DMS53 treated with DMSO at 0.1 percent for 48 hours (cell line): ENCODE results near the gene LPIN1.

Source experiments
- DNase-seq: peaks from one replicate; lab custom pipeline; 2025; ENCODE audit not compliant: unreplicated experiment; lab: John Stamatoyannopoulos, UW

Gene LPIN1

GRCh38 chr2:11761259-11761658 lies 14.8 kb downstream of the LPIN1 start:
- DNase-seq = no peak

- DNase-seq = no peak
Observed at GRCh38 chr2:11762031-11762430, 15.6 kb downstream of the LPIN1 start.

GRCh38 chr2:11762799-11763461 lies 16.5 kb downstream of the LPIN1 start:
- DNase-seq = no peak

DNA sequence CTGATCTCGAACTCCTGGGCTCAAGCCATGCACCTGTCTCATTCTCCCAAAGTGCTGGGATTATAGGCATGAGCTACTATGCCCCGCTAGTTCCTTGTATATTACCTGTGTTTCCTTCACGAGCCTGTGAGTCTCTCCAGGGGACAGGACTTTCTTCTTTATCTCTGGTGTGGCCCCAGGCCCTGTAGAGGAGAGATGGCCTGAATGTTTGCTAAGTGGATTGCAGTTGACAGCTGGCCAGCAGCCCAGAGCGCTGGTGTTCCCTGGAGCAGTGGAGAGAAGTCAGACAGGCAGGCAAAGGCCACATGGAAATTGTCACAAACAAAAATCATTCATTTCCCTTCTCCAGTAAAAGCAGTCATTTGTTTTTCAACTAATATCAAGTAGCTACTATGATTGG lies 17.9 kb downstream of the LPIN1 start:
- DNase-seq = no peak

DNA sequence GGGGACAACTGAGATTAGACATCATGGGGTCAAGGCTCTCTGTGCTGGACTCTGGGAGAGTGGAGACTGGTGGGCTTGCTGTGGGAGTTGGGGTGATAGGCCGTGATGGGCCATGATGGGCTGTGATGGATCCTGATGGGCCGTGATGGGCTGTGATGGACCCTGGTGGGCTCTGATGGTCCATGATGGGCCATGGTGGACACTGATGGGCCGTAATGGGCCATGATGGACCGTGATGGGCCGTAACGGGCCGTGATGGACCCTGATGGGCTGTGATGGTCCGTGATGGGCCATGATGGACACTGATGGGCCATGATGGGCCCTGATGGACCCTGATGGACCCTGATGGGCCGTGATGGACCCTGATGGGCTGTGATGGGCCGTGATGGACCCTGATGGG lies 18.5 kb downstream of the LPIN1 start:
- no peak for DNase-seq

DNA sequence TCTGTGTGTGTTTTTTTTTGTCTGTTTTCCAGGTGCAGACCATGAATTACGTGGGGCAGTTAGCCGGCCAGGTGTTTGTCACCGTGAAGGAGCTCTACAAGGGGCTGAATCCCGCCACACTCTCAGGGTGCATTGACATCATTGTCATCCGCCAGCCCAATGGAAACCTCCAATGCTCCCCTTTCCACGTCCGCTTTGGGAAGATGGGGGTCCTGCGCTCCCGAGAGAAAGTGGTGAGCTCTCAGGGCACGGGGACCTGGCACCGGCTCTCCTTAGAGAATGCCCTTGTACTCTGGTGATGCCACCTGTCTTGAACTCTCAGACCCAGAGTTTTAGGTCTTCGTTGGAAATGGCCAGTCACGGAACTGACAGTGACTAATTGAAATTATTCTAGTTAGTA lies 19.1 kb downstream of the LPIN1 start:
- no peak for DNase-seq

- DNase-seq = no peak
Observed at GRCh38 chr2:11766016-11766415, 19.6 kb downstream of the LPIN1 start.

DNA sequence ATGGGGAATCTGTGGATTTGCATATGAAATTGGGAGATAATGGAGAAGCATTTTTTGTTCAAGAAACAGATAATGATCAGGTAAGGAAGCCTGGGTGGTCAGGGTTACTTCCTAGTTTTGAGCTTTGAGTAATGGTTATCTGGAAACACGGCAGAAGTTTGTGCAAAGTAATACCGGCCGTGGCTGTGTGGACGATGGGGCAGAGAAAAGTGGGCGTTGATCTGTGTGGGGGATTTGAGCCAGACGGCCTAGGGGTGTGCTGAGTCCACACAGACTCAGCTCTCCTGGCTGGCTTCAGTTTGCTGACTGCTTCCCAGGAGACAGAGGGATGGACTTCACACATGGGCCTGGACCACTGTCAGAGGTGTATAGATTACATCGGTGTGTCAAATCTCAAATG lies 21.3 kb downstream of the LPIN1 start:
- no peak for DNase-seq

DNA sequence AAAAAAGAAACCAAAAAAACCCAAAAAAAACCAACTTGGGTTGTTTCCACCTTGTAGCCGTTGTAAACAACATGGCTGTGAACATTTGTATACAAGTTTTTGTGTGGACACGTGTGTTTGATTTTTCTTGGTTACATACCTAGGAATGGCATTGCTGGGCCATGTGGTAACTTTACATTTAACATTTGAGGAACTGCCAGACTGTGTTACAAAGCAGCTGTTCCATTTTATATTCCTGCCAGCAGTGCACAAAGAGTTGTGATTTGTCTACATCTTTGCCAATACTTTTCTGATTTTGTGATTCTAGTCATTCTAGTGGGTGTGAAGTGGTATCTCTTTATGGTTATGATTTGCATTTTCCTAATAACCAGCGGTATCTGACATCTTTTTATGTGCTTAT lies 22.5 kb downstream of the LPIN1 start:
- no peak for DNase-seq

- no peak for DNase-seq
Observed at GRCh38 chr2:11769516-11769915, 23.1 kb downstream of the LPIN1 start.

DNA sequence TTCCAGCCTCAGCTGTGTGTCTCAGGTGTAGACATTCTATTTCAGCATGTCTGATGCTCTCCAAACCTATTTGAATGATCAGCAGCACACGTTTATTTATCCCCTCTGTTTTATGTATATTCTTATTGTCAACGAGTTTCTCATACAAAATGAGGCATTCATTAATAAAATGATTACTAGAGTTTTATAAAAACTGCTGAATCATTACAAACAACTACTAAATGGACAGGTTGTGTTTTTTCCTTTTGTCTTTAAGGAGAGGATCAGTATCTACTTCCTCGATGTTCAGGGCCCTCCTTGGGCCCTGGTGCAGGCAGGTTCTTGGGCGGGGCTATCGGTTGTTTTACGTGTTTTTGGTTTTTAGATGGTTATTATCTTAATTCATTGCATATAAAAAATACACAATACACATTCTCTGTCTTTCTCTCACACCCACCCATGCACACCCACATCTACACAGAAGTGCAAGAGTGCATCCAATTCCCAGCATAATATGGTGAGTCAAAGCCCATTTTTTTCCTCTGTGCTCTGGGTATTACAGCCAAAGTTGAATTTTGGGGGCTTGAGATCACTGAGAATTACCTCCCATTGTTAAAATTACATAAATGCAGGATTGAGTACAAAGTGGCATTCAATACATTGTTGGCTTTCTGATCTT lies 24.2 kb downstream of the LPIN1 start:
- no peak for DNase-seq

GRCh38 chr2:11771971-11772615 lies 25.7 kb downstream of the LPIN1 start:
- no peak for DNase-seq

GRCh38 chr2:11773111-11773510 lies 26.7 kb downstream of the LPIN1 start:
- DNase-seq = no peak

- DNase-seq = no peak
Observed at GRCh38 chr2:11773747-11774525, 27.5 kb downstream of the LPIN1 start.

DNA sequence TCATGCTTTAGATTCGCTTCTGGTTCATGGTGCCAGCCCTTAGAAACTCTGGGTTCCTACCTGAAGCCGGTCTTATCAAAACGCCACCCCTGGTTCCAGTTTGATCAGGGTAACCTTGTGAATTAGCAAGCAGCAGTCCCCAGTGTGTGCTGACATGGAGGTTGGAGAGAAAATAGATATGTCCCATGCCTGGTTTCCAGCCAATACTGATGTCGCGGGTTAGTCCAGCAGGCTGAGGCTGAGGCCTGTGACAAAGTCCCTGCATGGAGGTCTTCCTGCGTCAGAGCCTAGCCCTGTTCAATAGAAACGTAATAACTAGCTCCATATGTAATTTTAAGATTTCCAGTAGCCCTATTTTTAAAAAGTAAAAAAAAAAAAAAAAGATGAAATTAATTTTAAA lies 28.2 kb downstream of the LPIN1 start:
- no peak for DNase-seq

GRCh38 chr2:11775384-11775783 lies 29.0 kb downstream of the LPIN1 start:
- no peak for DNase-seq

GRCh38 chr2:11777066-11777782 lies 30.8 kb downstream of the LPIN1 start:
- DNase-seq = no peak

GRCh38 chr2:11777886-11778415 lies 31.5 kb downstream of the LPIN1 start:
- no peak for DNase-seq

GRCh38 chr2:11778416-11778815 lies 32.0 kb downstream of the LPIN1 start:
- DNase-seq = no peak

DNA sequence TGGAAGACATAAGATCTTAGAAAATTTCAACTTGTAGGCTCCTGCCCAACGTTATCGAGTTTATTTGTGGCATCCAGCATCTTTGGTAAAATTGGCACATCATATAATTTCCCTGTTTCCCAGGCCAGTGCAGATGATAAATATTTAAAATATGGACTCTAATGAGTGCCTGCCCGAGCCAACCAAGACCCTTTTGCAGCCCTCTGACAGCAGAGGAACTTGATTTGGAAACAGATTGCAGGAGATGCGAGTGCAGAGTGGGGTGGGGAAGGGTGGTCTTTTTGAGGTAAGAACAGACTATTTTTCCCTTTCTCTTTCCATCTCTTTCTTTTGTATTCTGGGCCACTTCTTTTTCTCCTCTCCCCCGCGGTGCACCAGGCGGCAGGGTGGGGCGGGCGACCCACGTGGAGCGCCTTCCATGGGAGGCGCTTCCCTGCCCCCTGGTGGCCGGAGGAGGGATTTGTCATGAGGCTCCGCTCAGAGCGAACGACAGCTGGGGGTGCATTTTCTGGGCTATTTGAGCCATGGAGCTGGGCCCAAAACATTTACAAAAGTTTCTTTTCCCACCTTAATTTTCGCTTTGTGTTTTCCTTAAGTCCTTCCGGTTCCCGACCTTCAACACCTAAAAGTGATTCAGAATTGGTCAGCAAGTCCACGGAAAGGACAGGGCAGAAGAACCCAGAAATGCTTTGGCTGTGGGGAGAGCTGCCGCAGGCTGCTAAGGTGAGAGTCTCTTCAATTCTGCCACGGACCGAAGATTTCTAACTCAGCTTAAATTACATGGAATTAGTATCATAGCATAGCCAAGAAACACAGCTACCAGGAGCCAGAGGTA lies 32.7 kb downstream of the LPIN1 start:
- no peak for DNase-seq
